ENCODE measurements around the gene SIGLEC11.
A peak's percentile ranks its signal among the peaks of the same experiment; 100 is the strongest.
"Not testable (repeated sequence)": the region's sequence is repeated elsewhere in the genome, so short reads cannot be mapped to it uniquely, and the experiment has no call there.

The SIGLEC11 gene

GRCh38 chr19:49949742-49950589 lies 11.0 kb downstream of the SIGLEC11 start:
- no peak for DNase-seq

- DNase-seq, result no peak
These were observed 14.6 kb downstream of the SIGLEC11 start for GRCh38 chr19:49946415-49946814.

GRCh38 chr19:49944567-49944966 lies 16.4 kb downstream of the SIGLEC11 start:
- not testable (repeated sequence) for DNase-seq

- DNase-seq, result no peak
These were observed 20.5 kb downstream of the SIGLEC11 start for GRCh38 chr19:49940482-49940791.

DNA sequence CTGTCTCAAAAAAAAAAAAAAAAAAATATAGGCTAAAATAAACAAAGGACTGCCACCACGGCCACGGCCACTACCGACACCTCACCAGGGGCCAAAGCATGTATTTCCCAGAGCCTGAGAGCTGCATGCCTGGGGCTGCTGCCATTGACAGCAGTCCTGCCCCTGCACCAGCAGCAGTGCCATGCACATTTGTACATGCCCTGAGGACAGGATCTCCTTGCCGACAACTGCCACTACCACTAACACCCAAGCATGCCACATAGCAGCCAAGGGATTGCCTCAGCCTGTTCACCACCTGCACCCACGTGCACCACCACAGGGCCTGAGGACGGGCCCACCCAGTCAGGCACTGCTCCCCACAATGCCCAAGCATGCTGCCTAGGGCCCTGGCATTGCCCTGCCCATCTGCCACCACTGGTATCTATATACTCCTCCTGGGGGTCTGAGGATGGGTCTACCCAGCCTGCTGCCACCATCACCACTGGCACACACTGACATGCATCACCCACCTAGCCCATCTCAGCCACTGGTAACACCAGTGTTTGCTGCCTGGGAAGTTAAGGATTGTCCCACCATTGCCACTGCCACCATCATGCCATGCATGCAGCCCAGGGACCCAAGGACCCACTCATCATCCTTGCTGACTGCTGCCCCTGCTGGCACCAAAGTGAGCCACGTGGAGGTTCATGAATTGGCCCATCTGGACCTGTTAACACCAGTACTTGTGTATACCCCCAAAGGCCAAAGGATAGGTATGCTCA lies 21.1 kb downstream of the SIGLEC11 start:
- DNase-seq, result no peak

- DNase-seq, result no peak
These were observed 22.3 kb downstream of the SIGLEC11 start for GRCh38 chr19:49938662-49939061.

GRCh38 chr19:49937750-49938381 lies 23.1 kb downstream of the SIGLEC11 start:
- DNase-seq, result peak; percentile 77

- DNase-seq, result no peak
These were observed 24.4 kb downstream of the SIGLEC11 start for GRCh38 chr19:49936549-49936948.

DNA sequence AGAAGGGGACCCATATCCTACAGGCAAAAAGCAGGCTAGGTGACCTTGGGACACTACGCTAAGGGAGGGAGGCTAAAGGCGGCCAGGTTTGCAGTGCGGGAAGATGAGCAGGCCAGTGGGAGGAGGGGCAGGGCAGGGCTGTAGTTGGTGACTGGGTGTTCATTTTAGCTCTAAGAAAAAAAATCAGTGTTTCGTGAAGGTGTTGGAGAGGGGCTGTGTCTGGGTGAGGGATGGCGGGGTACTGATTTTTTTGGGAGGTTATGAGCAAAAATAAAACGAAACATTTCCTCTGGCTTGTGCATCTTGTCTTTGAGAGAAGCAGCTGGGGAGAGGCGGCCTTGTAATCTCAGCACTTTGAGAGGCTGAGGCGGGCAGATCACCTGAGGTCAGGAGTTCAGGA lies 27.3 kb downstream of the SIGLEC11 start:
- DNase-seq, result no peak

DNA sequence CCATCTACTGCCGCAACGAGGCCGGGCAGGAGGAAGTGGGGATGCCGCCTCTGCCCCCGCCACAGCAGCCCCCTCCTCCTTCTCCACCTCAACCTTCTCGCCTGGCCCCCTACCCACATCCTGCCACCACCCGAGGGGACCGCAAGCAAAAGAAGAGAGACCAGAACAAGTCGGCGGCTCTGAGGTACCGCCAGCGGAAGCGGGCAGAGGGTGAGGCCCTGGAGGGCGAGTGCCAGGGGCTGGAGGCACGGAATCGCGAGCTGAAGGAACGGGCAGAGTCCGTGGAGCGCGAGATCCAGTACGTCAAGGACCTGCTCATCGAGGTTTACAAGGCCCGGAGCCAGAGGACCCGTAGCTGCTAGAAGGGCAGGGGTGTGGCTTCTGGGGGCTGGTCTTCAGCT lies 28.2 kb downstream of the SIGLEC11 start:
- peak; percentile 49 to 62 for DNase-seq

DNA sequence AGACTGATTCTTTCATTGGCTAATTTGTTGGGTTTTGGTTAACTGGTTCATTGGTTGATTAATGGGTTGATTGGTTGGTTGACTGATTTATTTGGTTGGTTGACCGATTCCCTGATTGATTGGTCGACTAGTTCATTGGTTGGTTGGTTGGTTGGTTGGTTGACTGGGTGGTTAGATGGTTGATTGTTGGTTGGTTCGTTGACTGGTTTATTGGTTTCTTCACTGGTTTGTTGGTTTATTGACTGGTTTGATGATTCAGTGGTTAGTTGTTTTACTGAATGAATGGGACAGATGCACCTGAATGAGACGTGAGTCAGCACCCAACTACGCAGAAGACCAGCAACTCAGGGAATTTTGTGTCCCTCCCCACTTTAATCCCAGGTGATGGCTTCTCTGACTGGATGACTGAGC lies 28.9 kb downstream of the SIGLEC11 start:
- no peak for DNase-seq

DNA sequence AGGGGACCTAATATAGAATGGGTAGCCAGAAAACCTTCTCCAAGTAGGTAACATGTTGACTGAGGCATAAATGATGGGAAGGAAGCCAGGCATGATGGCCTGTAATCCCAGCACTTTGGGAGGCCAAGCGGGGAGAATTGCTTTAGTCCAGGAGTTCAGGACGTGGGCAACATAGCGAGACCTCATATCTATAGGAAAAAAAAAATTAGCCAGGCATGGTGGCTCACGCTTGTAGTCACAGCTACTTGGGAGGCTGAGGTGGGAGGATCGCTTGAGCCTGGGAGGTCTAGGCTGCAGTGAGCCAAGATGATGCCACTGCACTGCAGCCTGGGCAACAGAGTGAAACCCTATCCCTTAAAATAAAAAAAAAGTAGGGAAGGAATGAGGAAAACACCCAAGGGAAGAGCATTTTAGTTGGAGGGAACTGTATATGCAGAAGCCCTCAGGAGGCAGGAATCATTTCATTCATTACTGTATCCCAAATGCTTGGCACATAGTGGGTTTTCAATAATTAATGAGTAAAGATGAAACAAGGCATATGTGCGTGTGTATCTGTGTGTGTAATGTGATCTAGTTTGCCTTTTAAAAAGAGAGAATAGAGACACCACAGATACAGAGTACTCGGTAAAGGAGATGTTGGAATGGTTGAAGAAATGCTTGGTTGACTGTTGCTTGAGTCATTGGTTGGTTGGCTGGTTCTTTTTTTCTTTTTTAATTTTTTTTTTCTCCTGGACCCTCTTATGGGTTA lies 29.5 kb downstream of the SIGLEC11 start:
- DNase-seq, result no peak

- DNase-seq, result peak; percentile 28 to 42
These were observed 30.4 kb downstream of the SIGLEC11 start for GRCh38 chr19:49930483-49931011.

GRCh38 chr19:49929611-49930482 lies 31.1 kb downstream of the SIGLEC11 start:
- DNase-seq, result peak; percentile 97 to 98

DNA sequence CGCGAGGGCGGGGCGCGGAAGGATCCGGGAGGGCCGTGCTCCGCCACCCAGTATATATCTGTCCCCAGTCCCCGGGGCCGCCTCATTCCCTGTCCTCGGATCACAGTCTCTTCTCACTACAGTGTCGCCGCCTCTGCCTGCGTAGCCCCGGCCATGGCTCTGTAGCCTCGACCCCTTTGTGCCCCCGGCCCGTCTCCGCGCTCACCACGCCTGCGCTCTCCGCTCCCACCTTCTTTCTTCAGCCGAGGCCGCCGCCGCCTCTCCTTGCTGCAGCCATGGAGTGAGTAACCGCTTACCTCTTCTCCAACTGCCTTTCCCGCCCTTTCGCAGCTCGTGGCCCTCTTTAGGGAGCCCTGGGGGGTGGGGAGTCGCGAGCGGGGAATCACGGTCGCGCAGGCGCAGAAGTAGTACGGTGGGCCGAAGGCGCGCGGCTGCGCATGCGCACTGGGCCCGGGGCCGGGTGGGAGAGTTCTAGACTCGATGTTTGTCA lies 31.8 kb downstream of the SIGLEC11 start, which contains the start of the genes ATF5 and NUP62:
ATF5 (plus strand) TSS at position 85 of the 490 bp plus-strand sequence. CDS start 1,646 bp downstream, outside the sequence.
NUP62 (minus strand) TSS at position 384 of the 490 bp plus-strand sequence. CDS start 19,697 bp downstream, outside the sequence.
- peak; percentile 90 to 91 for DNase-seq

DNA sequence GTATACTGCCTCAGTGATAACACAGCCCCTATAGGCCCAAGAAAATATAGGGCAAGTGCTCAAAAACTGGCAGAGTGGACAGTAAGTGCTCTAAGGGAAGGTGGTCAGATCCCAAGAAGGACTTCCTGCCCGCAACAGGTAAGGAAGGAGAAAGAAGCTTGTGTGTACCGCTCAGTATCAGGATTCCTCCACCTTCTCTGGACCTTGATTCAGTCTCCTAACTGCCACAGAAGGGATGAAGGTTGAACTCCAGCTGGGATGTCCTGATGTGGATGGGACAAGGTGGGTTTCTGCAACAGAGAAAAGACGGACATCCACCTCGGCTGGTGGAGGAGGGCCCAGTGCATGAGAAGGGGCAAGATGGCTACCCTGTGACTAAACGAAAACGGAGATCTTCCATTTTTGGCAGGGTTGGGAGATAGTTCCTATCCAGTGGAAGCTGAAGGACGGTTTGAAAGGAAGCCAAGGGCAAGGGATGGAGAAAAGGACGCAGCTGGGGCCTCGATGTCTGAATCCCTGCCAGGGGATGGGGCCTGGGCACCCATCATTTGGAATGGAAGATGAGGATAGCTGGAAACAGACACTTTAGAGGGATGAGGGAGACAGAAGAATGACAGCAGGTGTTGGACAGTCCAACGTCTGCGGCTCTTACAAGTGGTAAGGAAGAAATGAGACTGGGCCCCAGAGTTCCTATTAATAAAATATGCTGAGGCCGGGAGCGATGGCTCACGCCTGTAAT lies 33.3 kb downstream of the SIGLEC11 start:
- no peak for DNase-seq

DNA sequence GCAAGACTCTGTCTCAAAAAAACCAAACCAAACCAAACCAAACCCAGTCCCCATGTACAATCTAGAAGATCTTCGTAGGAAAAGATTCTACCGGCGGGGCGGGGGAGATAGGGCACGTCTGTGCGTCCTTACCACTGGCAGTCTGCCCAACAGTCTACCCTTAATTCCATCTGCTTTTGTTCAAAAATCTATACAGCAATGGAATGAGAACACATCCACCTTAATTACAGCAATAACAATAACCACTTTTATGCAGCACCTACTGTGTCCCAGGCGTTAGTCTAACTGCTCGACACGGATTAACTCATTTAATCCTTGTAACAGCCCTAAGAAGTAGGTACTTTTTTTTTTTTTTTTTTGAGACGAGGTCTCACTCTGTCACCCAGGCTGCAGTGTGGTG lies 34.5 kb downstream of the SIGLEC11 start:
- no peak for DNase-seq

DNA sequence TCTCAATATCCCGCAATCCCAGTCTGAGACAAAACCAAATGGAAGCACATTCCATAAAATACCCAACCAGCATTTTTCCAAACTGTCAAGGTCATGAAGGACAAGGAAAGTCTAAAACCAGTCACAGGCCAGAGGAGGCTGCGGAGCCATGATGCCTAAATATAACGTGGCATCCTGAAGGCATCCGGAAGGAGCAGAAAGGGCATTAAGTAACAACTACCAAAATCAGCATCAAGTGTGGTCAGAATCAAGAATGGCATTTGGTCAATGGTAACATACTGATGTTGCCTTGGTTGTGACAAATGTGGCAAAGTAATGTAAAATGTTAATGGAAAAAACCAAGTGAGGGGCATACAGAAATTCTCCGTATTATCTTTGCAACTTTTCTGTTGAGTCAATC lies 35.5 kb downstream of the SIGLEC11 start:
- DNase-seq, result no peak

DNA sequence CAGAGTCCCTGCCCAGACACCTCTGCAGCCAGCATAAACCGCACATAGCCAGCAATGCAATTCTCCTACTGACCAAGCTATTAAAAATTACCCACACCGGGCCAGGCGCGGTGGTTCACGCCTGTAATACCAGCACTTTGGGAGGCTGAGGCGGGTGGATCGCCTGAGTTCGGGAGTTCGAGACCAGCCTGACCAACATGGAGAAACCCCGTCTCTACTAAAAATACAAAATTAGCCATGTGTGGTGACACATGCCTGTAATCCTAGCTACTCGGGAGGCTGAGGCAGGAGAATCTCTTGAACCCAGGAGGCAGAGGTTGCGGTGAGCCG lies 36.1 kb downstream of the SIGLEC11 start:
- DNase-seq, result not testable (repeated sequence)
